Thymus (tissue), 11 donors: Measurements from ENCODE around the gene NKTR. TPM values are rescaled to one million over a fixed set of nuclear protein-coding genes. Genes with fewer than 3 reads are reported as not detected.

ENCODE experiments used
- DNase-seq, 9 donors: peaks; one replicate each; pipeline ENCODE4 v3.0.0-alpha.2; 2013; ENCODE audit warnings: low spot score in 9 of 9, low read depth in 6 of 9, missing footprints in 1 of 9
- H3K27ac ChIP-seq, 2 donors: one replicate each; pipeline ENCODE4 v1.5.1; 2013; ENCODE audit warnings: control low read depth in 1 of 2, low read depth in 1 of 2, low read length in 1 of 2, mild to moderate bottlenecking in 1 of 2, moderate library complexity in 1 of 2
- H3K27me3 ChIP-seq, 2 donors: one replicate each; pipeline ENCODE4 v1.5.1; 2013; ENCODE audit warnings: low read length in 1 of 2; ENCODE audit not compliant: control insufficient read depth in 2 of 2, insufficient read depth in 1 of 2
- H3K36me3 ChIP-seq, 2 donors: one replicate each; pipeline ENCODE4 v1.5.1; 2013; ENCODE audit warnings: low read length in 1 of 2, mild to moderate bottlenecking in 1 of 2, moderate library complexity in 1 of 2; ENCODE audit not compliant: control insufficient read depth in 2 of 2, insufficient read depth in 2 of 2
- H3K4me1 ChIP-seq, 2 donors: one replicate each; pipeline ENCODE4 v1.5.1; 2013; ENCODE audit warnings: low read length in 2 of 2; ENCODE audit not compliant: control insufficient read depth in 2 of 2, insufficient read depth in 2 of 2
- H3K4me3 ChIP-seq, 2 donors: one replicate each; pipeline ENCODE4 v1.5.1; 2013; ENCODE audit warnings: low read length in 2 of 2, control low read depth in 1 of 2, mild to moderate bottlenecking in 1 of 2
- H3K9me3 ChIP-seq, 2 donors: one replicate each; pipeline ENCODE4 v1.5.1; 2013; ENCODE audit warnings: low read length in 1 of 2, mild to moderate bottlenecking in 1 of 2; ENCODE audit not compliant: control insufficient read depth in 2 of 2, insufficient read depth in 1 of 2
- WGBS: extraction: QIAGEN DNeasy Blood & Tissue Kit; methylation state at CpG from one replicate; pipeline ENCODE4 v1.1.7; 2013; 5-methylcytosine and 5-hydroxymethylcytosine counted together
- polyA plus RNA-seq: library from polyadenylated mRNA; stranded (reverse); fragments of 200-250 nt; gene quantifications from one replicate; pipeline ENCODE4 v1.2.3, GENCODE V29; 2013
- total RNA-seq: library from RNA; stranded (reverse); fragments of 120-200 nt; gene quantifications from one replicate; pipeline ENCODE4 v1.2.4, GENCODE V29; 2013
- donor health status: healthy.

NKTR gene
- total and polyA plus RNA-seq, 2 donors: 32.1 to 52.9 TPM

- no peak overlapping the region for H3K27ac ChIP-seq
- no peak overlapping the region for H3K4me3 ChIP-seq
- DNase-seq: no peak
- H3K27me3 ChIP-seq: no peaks in the 10 kb centered on the region
- no peaks in the 10 kb centered on the region for H3K36me3 ChIP-seq
- 93% methylated on average over 7 of the region's 7 CpGs for WGBS
- no peaks in the 10 kb centered on the region for H3K9me3 ChIP-seq
- no peaks in the 10 kb centered on the region for H3K4me1 ChIP-seq
Measured at GRCh38 chr3:42667096-42667522, 66.6 kb downstream of the NKTR start.

DNA sequence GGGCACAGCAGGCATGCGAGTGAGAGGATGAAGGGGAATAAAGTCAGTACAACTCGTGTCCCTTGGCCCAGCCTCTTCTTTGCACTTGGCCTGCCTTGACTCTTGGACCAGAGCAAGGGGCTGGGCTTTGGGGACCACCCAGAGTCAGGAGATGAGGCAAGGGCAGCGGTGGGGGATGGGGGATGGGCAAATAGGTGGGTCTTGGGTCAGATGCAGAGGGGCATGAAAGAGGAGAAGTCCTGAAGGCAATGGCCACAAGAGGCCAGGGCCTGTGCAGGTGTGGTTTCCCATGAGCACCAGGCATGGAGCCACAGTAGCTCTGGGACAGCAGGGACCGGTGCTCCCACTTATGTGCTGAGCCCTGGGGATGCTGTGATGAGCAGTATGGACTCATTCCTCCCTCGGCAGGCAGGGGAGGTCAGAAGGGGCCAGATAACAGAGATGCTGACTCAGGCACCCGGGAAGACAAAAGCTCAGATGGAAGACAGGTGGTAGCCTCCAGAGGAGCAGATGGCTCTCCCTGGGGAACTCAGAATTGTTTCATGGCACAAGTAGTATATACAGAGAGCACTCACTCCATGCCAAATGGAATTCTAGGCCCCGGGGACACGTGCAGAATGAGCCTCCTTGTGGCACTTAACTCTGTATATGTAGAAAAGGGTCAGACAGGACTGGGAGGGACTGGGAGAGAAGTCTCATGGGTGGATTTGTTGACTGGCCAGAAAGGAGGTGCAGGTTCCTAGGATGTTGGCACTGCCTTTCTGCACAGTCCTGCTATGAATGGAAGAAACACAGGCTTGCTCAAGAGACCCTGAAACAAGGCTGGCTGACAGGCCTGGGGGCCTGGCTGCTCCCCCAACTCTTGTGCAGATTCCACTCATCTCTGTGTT lies 67.3 kb downstream of the NKTR start:
- no peak for DNase-seq
- H3K27me3 ChIP-seq: no peaks in the 10 kb centered on the region
- 78% methylated on average over 8 of the region's 8 CpGs for WGBS
- no peaks in the 10 kb centered on the region for H3K9me3 ChIP-seq
- H3K27ac ChIP-seq: no peak overlapping the region
- no peaks in the 10 kb centered on the region for H3K4me1 ChIP-seq
- H3K4me3 ChIP-seq: no peak overlapping the region
- no peaks in the 10 kb centered on the region for H3K36me3 ChIP-seq

- H3K36me3 ChIP-seq: no peaks in the 10 kb centered on the region
- no peaks in the 10 kb centered on the region for H3K4me1 ChIP-seq
- no peak for DNase-seq
- no peak overlapping the region for H3K4me3 ChIP-seq
- WGBS: 82% methylated on average over 2 of the region's 2 CpGs
- no peaks in the 10 kb centered on the region for H3K27me3 ChIP-seq
- no peak overlapping the region for H3K27ac ChIP-seq
- no peaks in the 10 kb centered on the region for H3K9me3 ChIP-seq
Measured at GRCh38 chr3:42668413-42668760, 67.9 kb downstream of the NKTR start.

GRCh38 chr3:42668793-42669217 lies 68.3 kb downstream of the NKTR start:
- no peak overlapping the region for H3K4me3 ChIP-seq
- 93% methylated on average over 4 of the region's 4 CpGs for WGBS
- no peaks in the 10 kb centered on the region for H3K4me1 ChIP-seq
- H3K27ac ChIP-seq: no peak overlapping the region
- no peaks in the 10 kb centered on the region for H3K36me3 ChIP-seq
- no peak for DNase-seq
- H3K9me3 ChIP-seq: no peaks in the 10 kb centered on the region
- H3K27me3 ChIP-seq: no peaks in the 10 kb centered on the region

DNA sequence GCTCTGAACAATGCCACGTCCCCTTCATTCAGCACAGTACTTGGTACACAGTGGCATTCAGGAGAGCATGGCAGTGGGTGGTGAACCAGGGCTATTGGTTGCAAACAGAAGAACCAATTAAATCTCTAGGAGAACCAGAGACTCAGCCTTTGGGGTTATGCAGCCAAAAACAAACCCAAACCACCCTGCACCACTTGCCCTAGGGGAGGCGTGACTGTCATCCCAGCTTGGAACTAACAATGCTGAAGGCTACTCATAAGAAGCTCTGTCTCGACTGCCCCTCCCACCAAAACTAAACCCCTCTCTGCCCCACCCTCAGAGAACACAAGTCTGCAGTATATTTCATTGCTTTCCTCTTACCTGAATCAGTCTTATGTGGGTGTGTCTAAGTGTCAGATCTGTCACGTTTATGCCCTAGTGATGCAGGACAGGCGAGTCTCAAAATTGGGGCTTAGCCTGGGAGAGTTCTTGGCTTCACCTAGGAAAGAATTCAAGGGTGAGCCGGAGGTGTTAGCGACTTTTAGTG lies 69.6 kb downstream of the NKTR start:
- 93% methylated on average over 7 of the region's 7 CpGs for WGBS
- Histone ChIP-seq H3K36me3 (no peaks in the 10 kb centered on the region), H3K4me3 (no peak overlapping the region), H3K27me3 (no peaks in the 10 kb centered on the region), H3K9me3 (no peaks in the 10 kb centered on the region), H3K27ac (no peak overlapping the region), H3K4me1 (no peaks in the 10 kb centered on the region)
- no peak for DNase-seq

DNA sequence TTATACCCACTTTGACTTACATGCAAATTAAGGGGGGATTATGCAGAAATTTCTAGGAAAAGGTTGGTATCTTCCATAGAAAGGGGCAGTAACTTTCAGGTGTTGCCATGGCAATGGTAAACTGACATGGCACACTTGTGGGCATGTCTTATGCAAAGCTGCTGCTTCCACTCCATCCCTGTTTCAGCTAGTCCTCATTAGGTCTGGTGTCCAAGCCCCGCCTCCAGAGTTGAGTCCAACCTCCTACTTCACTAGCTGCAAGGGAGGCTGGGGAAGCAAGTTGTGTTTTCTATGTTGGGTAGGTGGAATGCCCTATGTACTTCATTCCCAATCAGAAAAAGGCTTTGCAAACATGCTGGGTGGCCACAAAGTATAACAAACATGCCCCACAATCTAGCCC lies 70.2 kb downstream of the NKTR start:
- Histone ChIP-seq H3K4me1 (no peaks in the 10 kb centered on the region), H3K9me3 (no peaks in the 10 kb centered on the region), H3K27ac (no peak overlapping the region), H3K36me3 (no peaks in the 10 kb centered on the region), H3K27me3 (no peaks in the 10 kb centered on the region), H3K4me3 (no peak overlapping the region)
- WGBS: 92% methylated on average over 1 of the region's 1 CpG
- no peak for DNase-seq

GRCh38 chr3:42672515-42672914 lies 72.0 kb downstream of the NKTR start:
- no peak overlapping the region for H3K27ac ChIP-seq
- no peak for DNase-seq
- no peaks in the 10 kb centered on the region for H3K4me1 ChIP-seq
- H3K36me3 ChIP-seq: no peaks in the 10 kb centered on the region
- no peaks in the 10 kb centered on the region for H3K9me3 ChIP-seq
- 28% methylated on average over 1 of the region's 1 CpG for WGBS
- H3K27me3 ChIP-seq: no peaks in the 10 kb centered on the region
- no peak overlapping the region for H3K4me3 ChIP-seq

- Histone ChIP-seq H3K4me3 (no peak overlapping the region), H3K27ac (no peak overlapping the region), H3K9me3 (no peaks in the 10 kb centered on the region), H3K36me3 (no peaks in the 10 kb centered on the region), H3K4me1 (no peaks in the 10 kb centered on the region), H3K27me3 (no peaks in the 10 kb centered on the region)
- DNase-seq: no peak
Measured at GRCh38 chr3:42673082-42673481, 72.6 kb downstream of the NKTR start.

DNA sequence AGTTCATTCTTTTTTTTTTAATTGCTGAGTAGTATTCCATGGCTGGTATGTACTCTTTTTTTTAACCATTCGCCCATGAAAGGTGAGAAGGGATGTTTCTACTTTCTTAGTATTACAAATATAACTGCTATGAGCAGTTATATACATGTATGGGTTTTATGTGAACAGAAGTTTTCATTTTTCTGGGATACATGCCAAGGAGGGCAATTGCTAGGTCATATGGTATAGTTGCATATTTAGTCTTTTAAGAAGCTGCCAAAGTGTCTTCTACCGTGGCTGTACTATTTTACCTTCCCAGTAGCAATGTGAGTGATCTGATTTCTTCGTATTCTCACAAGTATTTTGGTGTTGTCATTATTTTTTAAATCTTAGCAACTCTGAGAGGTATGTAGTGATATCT lies 73.7 kb downstream of the NKTR start:
- Histone ChIP-seq H3K4me3 (no peak overlapping the region), H3K27ac (no peak overlapping the region), H3K27me3 (no peaks in the 10 kb centered on the region), H3K4me1 (no peaks in the 10 kb centered on the region), H3K36me3 (no peaks in the 10 kb centered on the region), H3K9me3 (no peaks in the 10 kb centered on the region)
- DNase-seq: no peak
- WGBS: 84% methylated on average over 3 of the region's 3 CpGs
